RCC 7860 (cell line): ENCODE measurements around the gene NOM1.
"Not testable (repeated sequence)": the region's sequence is repeated elsewhere in the genome, so short reads cannot be mapped to it uniquely, and the experiment has no call there.

ENCODE experiments used
- DNase-seq: peaks from one replicate; pipeline ENCODE4 v3.0.0-alpha.2; 2015; ENCODE audit warnings: low spot score
- FAIRE-seq: peaks from 2 replicates; lab custom pipeline; 2012; peaks lifted over from hg19 to GRCh38; lab: Jason Lieb, UNC

The NOM1 gene

GRCh38 chr7:156940421-156941122 is 8.9 kb upstream of the NOM1 start:
- FAIRE-seq (no peak), DNase-seq (no peak)

- no peak for FAIRE-seq
- DNase-seq: no peak
Observed at GRCh38 chr7:156941393-156942182, 7.9 kb upstream of the NOM1 start.

GRCh38 chr7:156942708-156943090 is 6.8 kb upstream of the NOM1 start:
- FAIRE-seq: no peak
- no peak for DNase-seq

- no peak for FAIRE-seq
- DNase-seq: no peak
Observed at GRCh38 chr7:156943091-156944041, 6.1 kb upstream of the NOM1 start.

- DNase-seq (no peak), FAIRE-seq (no peak)
Observed at GRCh38 chr7:156944876-156945275, 4.6 kb upstream of the NOM1 start.

- DNase-seq (no peak), FAIRE-seq (no peak)
Observed at GRCh38 chr7:156947120-156947843, 2.2 kb upstream of the NOM1 start.

- DNase-seq (no peak), FAIRE-seq (no peak)
Observed at GRCh38 chr7:156948361-156948760, 1.2 kb upstream of the NOM1 start.

GRCh38 chr7:156950381-156950858 is 908 bp downstream of the NOM1 start:
- no peak for FAIRE-seq

GRCh38 chr7:156953215-156953614 is 3.7 kb downstream of the NOM1 start:
- not testable (repeated sequence) for FAIRE-seq, DNase-seq

More at GRCh38 chr7:156950381-156950858, 908 bp downstream of the NOM1 start:
- peak; percentile 17 for DNase-seq

GRCh38 chr7:156954941-156955340 is 5.4 kb downstream of the NOM1 start:
- no peak for FAIRE-seq

GRCh38 chr7:156956727-156957126 is 7.2 kb downstream of the NOM1 start:
- FAIRE-seq (no peak), DNase-seq (peak; percentile 31)

More at GRCh38 chr7:156954941-156955340, 5.4 kb downstream of the NOM1 start:
- DNase-seq: no peak

GRCh38 chr7:156962145-156962544 is 12.6 kb downstream of the NOM1 start:
- no peak for DNase-seq
- FAIRE-seq: no peak

GRCh38 chr7:156962897-156963296 is 13.4 kb downstream of the NOM1 start:
- DNase-seq (no peak), FAIRE-seq (no peak)

- DNase-seq (no peak), FAIRE-seq (no peak)
Observed at GRCh38 chr7:156963472-156963871, 14.0 kb downstream of the NOM1 start.

GRCh38 chr7:156964971-156965370 is 15.5 kb downstream of the NOM1 start:
- DNase-seq: no peak
- FAIRE-seq: no peak

- FAIRE-seq: no peak
Observed at GRCh38 chr7:156966387-156966786, 16.9 kb downstream of the NOM1 start.

GRCh38 chr7:156968183-156968582 is 18.7 kb downstream of the NOM1 start:
- DNase-seq: no peak
- no peak for FAIRE-seq

More at GRCh38 chr7:156966387-156966786, 16.9 kb downstream of the NOM1 start:
- DNase-seq: no peak

GRCh38 chr7:156969972-156970420 is 20.5 kb downstream of the NOM1 start:
- DNase-seq (no peak), FAIRE-seq (peak; percentile 45)

- FAIRE-seq (no peak), DNase-seq (no peak)
Observed at GRCh38 chr7:156975620-156976019, 26.1 kb downstream of the NOM1 start.

GRCh38 chr7:156979007-156979606 is 29.6 kb downstream of the NOM1 start:
- FAIRE-seq: no peak
- no peak for DNase-seq
